Measurements from ENCODE around the gene RAB20.
"Not testable (repeated sequence)": the region's sequence is repeated elsewhere in the genome, so short reads cannot be mapped to it uniquely, and the experiment has no call there.

RAB20 gene

DNA sequence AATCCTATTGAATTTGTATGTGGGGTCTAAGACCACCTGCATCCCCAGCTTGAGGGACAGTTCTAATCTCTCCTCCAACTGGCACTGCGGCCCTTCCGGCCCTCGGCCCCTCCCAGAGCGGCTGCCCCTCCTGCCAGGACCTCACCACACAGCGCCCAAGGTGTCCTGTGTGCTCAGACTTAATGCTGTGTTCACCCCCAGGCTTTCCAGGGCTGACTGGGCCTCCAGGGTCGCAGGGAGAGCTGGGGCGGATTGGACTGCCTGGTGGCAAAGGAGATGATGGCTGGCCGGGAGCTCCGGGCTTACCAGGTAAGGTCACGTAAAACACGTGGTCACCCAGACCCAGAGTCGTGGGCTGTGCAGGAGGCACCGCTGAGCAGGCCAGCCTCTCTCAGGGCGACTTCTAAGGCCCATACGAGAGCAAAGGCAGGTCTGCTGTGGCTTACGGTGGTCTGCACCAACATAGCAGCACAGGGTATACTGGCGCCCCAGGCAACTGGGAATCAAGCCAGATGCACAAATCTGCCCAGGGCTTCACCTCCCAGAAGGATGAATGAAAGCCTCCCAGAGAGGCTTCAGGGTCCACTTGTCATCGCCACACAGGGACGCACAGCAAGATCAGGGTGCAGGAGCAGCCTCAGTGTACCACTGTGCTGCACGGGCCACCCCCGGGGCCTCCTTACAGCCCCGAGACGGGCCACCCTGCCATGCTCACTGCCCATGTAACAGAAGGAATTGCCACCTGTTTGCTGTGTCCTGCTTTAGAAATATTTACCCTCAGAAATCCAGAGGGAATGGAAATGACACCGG, 69.4 kb downstream of the RAB20 start:
- DNase-seq (ENCODE audit: low read depth in 2 of 2) = no peak

DNA sequence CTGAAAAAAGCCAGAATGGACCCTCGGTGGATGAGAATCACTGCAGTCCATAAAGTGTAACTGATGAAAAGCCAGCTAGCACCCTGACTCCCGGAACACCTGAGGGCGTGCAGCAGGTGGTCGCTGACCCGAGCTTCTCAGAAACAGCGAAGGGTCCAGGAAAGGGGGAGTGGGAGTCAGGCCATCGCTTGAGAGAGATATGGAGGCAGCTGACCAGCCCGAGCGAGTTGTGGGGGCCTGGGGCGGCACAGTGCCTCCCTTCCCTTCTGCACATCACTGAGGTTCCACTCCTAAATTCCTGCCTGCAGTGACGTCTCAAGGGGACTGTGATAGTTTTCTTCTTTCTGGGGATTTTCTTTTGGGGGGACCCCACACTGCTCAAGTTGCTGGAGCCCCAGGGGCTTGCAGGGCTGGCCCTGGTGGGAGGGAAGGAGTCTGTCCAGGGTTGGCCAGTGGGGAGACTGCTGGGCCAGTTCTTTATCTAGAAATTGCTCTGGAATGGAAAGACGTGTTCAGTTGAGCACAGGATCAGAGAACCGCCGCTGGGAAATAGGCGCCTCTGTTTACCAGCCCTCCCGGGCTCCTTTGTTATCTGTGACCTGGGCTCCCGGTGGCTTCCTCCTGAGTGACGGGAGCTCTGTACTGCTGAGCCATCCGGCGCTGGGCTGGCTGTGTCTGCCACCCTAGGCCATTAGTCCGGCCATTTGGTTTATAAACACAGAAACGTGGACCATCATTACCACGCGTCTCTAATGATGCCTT, 71.3 kb downstream of the RAB20 start:
- no peak for DNase-seq (ENCODE audit: low read depth in 2 of 2)

DNA sequence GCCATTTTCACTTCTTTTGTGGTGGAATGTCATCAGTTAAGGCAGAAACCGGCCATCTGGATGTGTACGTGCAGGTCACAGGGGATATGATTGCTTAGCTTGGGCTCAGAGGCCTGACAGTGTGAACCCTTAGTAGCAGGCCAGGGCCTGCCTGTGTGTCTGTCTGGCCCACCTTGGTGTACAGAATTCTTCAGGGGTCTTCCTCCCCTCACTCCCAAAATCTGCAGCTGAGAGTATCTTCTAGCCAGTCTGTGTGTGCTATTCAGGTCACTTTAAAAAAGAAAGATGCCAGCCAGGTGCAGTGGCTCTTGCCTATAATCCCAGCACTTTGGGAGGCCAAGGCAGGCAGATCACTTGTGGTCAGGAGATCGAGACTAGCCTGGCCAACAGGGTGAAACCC, 74.6 kb downstream of the RAB20 start:
- not testable (repeated sequence) for DNase-seq (ENCODE audit: low read depth in 2 of 2)

DNA sequence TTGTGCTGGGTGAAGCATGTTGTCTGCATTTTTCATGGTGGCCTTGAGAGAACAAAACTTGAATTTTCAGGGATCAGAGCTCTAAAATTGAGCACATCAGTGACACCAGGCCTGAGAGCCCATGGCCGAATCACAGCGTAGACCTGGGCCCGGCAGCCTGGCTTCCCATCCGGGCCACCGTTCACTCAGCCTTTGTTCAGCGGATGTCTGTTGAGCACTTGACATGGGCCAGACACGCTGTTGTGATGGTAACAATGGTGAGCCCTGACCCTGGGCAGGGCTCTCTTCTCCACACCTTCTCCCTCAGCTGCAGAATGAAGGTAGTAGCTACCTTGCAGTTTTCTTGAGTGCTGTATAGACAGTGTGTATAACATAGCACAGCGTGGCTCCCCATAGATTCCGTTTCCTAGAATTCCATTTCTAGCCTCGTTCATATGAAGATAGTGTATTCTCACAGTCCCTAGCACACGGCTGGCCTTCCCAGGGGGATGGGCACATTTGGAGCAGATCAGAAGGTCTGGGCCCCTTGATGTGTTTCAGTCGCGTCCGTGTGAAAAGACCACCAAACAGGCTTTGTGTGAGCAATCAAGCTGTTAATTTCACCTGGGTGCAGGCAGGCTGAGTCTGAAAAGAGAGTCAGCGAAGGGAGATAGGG, 75.3 kb downstream of the RAB20 start:
- no peak for DNase-seq (ENCODE audit: low read depth in 2 of 2)

DNA sequence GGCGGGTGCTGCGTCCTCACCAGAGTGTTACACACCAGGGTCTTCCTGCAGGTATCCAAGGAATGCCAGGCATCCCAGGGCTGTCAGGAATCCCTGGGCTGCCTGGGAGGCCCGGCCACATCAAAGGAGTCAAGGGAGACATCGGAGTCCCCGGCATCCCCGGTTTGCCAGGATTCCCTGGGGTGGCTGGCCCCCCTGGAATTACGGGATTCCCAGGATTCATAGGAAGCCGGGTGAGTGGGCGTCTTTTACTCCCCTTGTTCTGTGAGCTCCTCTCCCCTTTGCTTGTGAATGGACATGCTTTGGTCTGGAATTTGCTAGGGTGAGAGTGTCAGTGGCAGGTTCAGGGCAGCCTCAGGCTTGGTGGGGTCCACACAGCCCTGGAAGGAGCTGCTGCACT, 75.9 kb downstream of the RAB20 start:
- no peak for DNase-seq (ENCODE audit: low read depth in 2 of 2)

DNA sequence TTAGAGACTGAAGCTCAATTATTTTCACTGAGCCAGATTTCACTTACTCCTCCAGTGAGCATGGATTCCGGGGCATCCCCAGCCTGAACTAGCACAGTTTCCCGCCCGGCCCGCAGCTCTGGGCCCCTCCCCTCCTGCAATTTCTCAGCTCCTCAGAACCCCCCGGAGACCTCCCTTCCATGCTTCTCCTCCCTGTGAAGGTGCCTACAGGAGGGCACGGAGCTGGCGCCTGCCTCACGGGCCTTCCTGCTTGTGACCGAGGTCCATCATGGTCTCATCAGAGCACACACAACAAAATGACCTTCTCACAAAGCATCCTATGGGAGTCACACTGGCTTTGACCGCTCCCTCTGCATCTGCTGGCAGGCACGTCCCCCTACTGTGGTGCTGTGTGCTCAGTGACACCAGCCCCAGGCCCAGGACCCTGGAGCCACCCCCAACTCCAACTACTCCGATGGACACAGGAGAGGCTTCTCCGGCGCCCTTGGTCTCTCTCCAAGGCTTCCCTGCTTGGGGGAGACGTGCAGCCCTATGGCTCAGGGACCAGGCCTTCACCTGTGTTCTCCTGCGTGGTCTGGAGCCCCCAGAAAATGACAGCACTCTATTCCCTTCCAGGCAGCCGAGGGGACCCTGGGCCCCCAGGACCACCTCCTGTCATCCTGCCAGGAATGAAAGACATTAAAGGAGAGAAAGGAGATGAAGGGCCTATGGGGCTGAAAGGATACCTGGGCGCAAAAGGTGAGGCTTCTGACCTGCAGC, 77.1 kb downstream of the RAB20 start:
- DNase-seq (ENCODE audit: low read depth in 2 of 2) = no peak

DNA sequence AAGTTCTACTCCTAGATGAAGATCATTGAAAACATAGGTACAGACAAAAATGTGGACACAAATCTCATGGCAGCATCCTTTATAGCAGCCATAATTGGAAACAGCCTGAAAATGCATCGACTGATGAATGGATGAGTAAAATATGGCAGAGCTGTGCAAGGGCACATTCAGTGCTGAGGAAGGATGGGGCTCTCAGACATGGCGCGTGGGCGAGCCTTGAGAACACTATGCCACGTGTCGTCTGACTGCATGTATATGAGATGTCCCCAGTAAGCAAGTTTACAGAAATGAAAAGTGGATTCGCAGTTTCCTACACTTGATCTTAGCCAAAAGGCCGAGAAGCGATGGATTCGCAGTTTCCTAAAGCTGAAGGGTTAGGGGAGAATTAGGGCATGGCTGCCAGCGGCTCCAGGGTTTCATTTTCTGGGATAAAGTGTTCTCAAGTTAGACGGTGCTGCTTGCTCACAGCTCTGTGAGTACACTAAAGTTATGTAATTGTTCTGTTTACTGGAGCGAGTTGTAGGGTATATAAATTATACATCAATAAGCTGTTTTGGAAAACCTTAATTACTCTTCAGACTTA, 78.0 kb downstream of the RAB20 start:
- DNase-seq (ENCODE audit: low read depth in 2 of 2) = no peak

DNA sequence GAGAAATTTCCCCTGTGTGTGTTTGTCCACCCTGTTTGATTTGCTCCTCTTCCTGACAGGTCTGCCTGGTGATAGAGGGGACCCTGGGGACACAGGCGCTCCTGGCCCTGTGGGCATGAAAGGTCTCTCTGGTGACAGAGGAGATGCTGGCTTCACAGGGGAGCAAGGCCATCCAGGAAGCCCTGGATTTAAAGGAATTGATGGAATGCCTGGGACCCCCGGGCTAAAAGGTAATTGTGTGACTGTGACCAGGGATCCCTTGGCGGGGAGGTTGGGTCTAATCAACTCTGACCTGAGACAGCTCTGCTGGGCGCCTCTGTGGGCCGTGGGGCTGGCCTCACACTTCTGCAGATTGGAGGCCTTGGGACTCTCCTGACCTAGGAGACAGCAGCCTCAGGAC, 81.4 kb downstream of the RAB20 start:
- no peak for DNase-seq (ENCODE audit: low read depth in 2 of 2)

DNA sequence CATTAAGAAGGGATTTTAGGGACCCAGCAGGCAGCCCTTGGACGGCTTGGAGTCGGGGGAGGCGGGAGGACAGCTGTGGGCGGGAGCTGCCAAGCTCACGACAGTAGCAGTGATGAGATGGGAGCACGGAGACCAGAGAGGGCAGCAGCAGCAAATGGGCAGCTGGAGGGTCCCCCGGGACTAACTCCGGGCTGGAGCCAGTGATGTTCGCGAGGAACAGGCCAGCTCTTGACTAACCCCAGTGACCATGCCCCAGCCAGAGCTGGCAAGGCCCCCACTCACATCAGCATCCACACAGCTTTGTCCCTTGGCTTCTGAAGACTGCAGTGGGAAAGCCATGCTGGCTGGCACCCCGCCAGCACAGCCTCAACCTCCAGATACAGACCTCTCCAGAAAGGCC, 81.9 kb downstream of the RAB20 start:
- no peak for DNase-seq (ENCODE audit: low read depth in 2 of 2)

DNA sequence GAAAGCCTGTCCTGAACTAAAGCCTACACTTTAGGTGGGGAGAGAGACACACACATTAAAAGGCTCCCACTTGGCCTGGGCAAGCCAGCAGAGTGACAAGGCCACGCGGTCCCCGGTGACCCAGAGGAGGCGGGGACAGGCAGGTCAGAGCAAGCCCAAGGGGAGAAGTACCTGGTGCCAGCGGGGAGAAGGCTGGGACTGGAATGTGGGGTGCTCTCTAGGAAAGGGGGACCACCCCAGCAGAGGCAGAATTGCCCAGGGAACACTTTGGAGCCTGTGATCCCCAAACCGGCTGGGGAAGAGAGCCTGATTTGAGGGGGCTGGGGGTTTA, 82.3 kb downstream of the RAB20 start:
- DNase-seq (ENCODE audit: low read depth in 2 of 2) = no peak

DNA sequence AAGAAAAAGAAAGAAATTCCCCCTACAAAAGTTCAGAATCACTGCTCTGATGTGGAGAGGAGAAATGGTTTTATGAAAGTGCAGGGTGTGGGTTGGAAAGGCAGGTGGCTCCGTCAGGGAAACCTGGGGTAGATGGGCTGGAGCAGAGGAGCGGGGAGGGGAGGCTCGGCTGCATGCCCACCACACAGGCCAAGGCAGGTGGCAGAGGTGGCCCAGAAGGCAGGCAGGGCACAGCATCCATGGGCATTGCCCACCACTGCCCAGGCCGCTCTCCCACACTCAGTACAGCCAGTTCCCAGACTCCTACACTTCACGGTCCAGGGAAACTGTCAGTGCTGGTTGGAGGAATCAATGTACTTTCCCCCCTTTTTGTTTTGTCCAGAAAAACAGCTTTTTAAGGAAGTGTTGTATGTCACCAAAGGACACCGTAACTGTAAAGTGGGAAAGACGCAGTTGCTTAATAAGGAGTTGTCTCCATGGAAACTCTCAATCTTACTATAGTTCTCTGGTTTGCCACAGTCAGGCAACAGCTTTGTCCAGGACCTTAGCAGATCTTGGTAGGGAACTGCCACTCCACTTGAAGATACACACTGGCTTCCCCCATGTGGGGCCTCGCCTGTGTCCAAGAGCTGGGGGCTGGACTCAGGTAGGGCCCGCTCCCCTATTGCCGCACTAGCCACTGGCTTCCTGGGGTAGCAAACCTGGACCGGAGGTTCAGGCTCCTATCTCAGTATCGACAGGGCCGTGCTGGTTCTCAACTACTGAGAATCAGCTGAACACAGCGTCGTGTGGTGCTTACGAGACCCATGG, 82.9 kb downstream of the RAB20 start:
- no peak for DNase-seq (ENCODE audit: low read depth in 2 of 2)

DNA sequence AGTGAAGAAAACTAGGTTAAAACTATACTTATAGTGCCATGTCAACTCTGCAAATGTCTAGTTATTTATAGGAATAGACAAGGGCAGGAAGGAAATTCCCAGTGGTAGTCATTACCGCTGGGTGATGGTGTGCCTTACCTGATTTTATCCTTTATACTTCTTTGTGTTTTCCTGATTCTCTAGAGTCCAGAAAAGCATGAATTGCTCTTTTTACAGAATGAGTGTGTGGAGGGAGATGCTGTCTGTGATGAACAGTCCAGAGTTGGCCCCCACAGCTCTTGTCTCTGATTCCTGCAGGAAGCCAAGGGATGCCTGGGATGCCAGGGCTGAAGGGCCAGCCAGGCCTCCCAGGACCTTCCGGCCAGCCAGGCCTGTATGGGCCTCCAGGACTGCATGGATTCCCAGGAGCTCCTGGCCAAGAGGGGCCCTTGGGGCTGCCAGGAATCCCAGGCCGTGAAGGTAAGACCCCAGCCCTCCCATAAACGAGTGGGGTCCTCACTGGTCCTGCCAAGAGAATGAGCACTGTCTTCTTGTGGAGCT, 83.7 kb downstream of the RAB20 start:
- no peak for DNase-seq (ENCODE audit: low read depth in 2 of 2)

DNA sequence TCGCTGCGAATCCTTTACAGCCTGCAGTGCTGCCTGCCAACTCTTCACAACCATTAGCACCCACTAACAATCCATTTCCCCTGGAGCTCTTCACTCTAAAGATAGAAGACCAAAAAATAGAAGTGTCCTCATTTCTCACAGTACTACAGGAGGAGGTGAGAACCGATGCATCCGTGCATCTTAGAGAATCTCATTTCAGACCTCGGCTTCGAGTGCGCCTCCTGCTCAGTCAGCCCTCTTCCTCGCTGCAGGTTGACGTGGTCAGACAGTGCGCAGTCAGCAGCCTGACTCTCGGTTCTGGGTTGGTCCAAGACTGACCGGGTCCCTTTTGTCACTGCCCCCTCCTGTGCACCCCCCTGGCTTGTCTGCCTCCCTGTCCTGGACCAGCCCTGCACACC, 85.3 kb downstream of the RAB20 start:
- DNase-seq (ENCODE audit: low read depth in 2 of 2) = no peak

DNA sequence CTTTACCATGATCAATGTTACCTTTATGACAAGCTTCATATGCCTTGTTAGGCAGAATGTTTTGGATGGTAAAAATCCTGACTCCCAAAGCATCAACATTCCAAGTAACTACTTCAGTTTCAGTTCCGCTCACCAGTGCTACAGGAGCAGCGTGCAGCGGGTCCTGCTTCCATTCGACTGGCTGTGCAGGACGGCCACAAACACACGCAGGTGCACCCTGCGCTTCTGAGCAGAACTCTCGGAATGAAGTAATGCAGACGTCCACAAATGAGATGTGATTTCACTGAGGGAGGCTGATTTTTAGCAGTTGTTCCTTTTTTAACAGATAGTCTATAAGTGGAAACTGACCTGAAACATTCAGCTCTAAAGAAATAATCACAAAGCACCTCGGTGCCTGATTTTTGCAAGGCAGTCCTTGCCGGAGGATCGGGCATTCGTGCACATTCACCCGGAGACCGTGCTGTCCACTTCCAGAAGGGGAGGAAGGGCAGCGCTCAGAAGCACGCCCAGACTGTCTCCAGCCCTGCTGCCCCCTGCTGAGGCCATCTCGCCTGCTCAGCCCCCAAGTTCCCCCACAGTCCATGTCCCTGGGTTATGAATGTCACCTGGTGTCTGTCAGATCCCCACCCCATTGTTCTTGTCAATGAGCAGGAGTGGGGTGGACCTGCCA, 85.8 kb downstream of the RAB20 start:
- no peak for DNase-seq (ENCODE audit: low read depth in 2 of 2)

DNA sequence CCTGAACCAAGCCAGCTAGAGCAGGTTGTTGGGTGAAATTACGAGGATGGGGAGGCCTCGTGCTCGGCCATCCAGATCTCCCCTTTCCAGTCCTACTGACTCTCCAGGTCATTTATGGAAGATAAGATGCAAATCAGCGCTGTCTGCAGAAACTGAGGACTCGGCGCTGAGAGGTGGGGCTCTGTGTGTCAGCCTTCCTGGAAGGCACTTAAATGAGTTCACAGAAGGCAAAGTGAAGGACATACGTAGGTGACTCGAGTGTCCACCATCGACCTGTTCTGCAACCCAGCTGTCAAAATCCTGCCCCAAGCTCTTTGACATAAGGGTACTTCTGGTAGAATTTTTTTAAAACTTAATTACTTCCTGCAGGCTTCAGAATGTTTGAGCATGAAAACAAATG, 86.4 kb downstream of the RAB20 start:
- no peak for DNase-seq (ENCODE audit: low read depth in 2 of 2)

DNA sequence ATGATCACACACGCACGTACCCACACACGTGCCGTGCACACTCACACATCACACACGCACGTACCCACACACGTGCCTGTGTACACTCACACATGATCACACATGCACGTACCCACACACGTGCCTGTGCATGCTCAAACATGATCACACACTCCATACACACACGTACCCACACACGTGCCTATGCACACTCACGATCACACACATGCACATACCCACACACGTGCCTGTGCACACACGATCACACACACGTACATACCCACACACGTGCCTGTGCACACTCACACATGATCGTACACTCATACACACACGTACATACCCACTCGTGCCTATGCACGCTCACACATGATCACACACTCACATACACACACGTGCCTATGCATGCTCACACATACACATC, 86.8 kb downstream of the RAB20 start:
- DNase-seq (ENCODE audit: low read depth in 2 of 2) = no peak
